T-cell (primary cell): ENCODE results near the gene GPR78. TPM values are rescaled to one million over a fixed set of nuclear protein-coding genes. Genes with fewer than 3 reads are reported as not detected.

Source experiments
- total RNA-seq, 35 experiments: library from RNA in 6 of 35; stranded (reverse) in 6 of 35; fragments of 120-200 nt in 1 of 35; gene quantifications; one replicate each; pipeline versions ENCODE4 v1.2.1 to v1.2.4 and lab custom pipeline; 2013 to 2026

The GPR78 gene
- total RNA-seq, 5 donors from 2014 or later (not counting 1 experiment from before 2014, with no cell fraction given), result not detected

Other genes with a start within 250 kb of the GPR78 start
- 10 to 100 TPM in 4 of 5 donors, 1 to 10 TPM in 1; 9.4 to 20.7 (median 15.8) TPM for gene ACOX3, start 139.7 kb upstream of the GPR78 start, total RNA-seq
- 10 to 100 TPM; 25.6 to 40.9 (median 35.3) TPM for gene TRMT44, start 139.6 kb upstream of the GPR78 start, total RNA-seq
- gene CPZ, start 12.4 kb downstream of the GPR78 start, total RNA-seq, result under 1 TPM in 2 of 5 donors, not detected in 3; 0.18 to 0.32 TPM